HepG2 (cell line): ENCODE results near the gene LANCL3. TPM values are rescaled to one million over a fixed set of nuclear protein-coding genes. Genes with fewer than 3 reads are reported as not detected.

Experiments
- ATAC-seq: fragments of 200-7000 bp; cut with Tn5 transposase; 3 replicates; pipeline ENCODE4 v1.9.1; 2020; ENCODE audit warnings: mild to moderate bottlenecking, moderate library complexity
- BruUV-seq: library from RNA; stranded (reverse); fragments of 400-500 nt; replicated peaks from 2 replicates; lab custom pipeline; 2021; lab: Mats Ljungman, UMichigan
- CTCF ChIA-PET: fragments of 300-600 bp; formaldehyde crosslinking; extraction: SDS; loops from one replicate; lab custom pipeline; 2021; ENCODE audit warnings: low total read pairs, inconsistent platforms, low intra/inter-chr PET ratio; lab: Yijun Ruan, JAX
- POLR2A ChIA-PET: fragments of 350-600 bp; sonication (Branson Sonifier 250); formaldehyde crosslinking; loops from one replicate; lab custom pipeline; 2020; ENCODE audit warnings: antibody characterized with exemption, inconsistent platforms; lab: Yijun Ruan, JAX
- DNase-seq: peaks from one replicate; pipeline ENCODE4 v3.0.0-alpha.2; 2015; ENCODE audit warnings: low spot score
- FAIRE-seq: peaks from 3 replicates; lab custom pipeline; 2011; peaks lifted over from hg19 to GRCh38; lab: Jason Lieb, UNC
- H2AFZ ChIP-seq: one replicate; pipeline ENCODE4 v1.6.1; 2011; ENCODE audit warnings: low read length, inconsistent platforms
- H3K27ac ChIP-seq: fragments of 300-600 bp; 3 replicates; pipeline ENCODE4 v1.8.0; 2011; ENCODE audit warnings: mixed run types, mild to moderate bottlenecking, mixed read lengths, low read length, inconsistent platforms; ENCODE audit not compliant: insufficient read depth; ENCODE audit errors: extremely low read length
- H3K27me3 ChIP-seq, 2 experiments: fragments of 200-600 bp in 1 of 2; 2 replicates in 1 of 2; 3 replicates in 1 of 2; pipeline versions ENCODE4 v1.6.0 to v1.8.0; 2011; ENCODE audit warnings: low read length in 2 of 2, mild to moderate bottlenecking in 2 of 2, moderate library complexity in 2 of 2, inconsistent platforms in 1 of 2; ENCODE audit not compliant: insufficient read depth in 2 of 2, control insufficient read depth in 1 of 2
- H3K36me3 ChIP-seq, 2 experiments: fragments of 200-600 bp in 1 of 2; replicated peaks in 1 of 2; 2 replicates in 1 of 2; 3 replicates in 1 of 2; pipeline versions ENCODE4 v1.5.1 to v1.8.0; 2011; ENCODE audit warnings: low read length in 2 of 2, inconsistent platforms in 1 of 2; ENCODE audit not compliant: insufficient read depth in 2 of 2, control insufficient read depth in 1 of 2
- H3K4me1 ChIP-seq: 2 replicates; pipeline ENCODE4 v1.5.1; 2012; ENCODE audit warnings: low read length, inconsistent platforms; ENCODE audit not compliant: insufficient read depth
- H3K4me2 ChIP-seq: 2 replicates; pipeline ENCODE4 v1.6.0; 2011; ENCODE audit warnings: low read depth, low read length, inconsistent platforms
- H3K4me3 ChIP-seq, 3 experiments: fragments of 200-600 bp in 1 of 3; sonication (generic), shearing (Covaris generic) in 1 of 3; replicated peaks in 1 of 3; 2 replicates each; pipeline ENCODE4 v1.5.1; 2011 to 2016; ENCODE audit warnings: low read length in 3 of 3, inconsistent platforms in 2 of 3, low read depth in 2 of 3, mild to moderate bottlenecking in 2 of 3, control low read depth in 1 of 3, mixed read lengths in 1 of 3; ENCODE audit not compliant: insufficient read depth in 1 of 3
- H3K79me2 ChIP-seq: one replicate; pipeline ENCODE4 v1.6.1; 2011; ENCODE audit warnings: low read length, inconsistent platforms; ENCODE audit not compliant: insufficient read depth
- H3K9ac ChIP-seq: 2 replicates; pipeline ENCODE4 v1.6.0; 2011; ENCODE audit warnings: mild to moderate bottlenecking, low read depth, low read length, inconsistent platforms; ENCODE audit not compliant: insufficient read depth
- H3K9me3 ChIP-seq: 2 replicates; pipeline ENCODE4 v1.5.1; 2012; ENCODE audit warnings: mild to moderate bottlenecking, low read length
- H4K20me1 ChIP-seq: 2 replicates; pipeline ENCODE4 v1.6.0; 2011; ENCODE audit warnings: inconsistent platforms, mild to moderate bottlenecking, low read length, moderate library complexity; ENCODE audit not compliant: insufficient read depth
- CBX2 ChIP-seq, 2 experiments: fragments of 200-600 bp in 1 of 2; sonication (generic); formaldehyde crosslinking in 1 of 2; IDR thresholded peaks; 2 replicates each; pipeline versions ENCODE4 v1.7.0 to v1.8.1; 2018 to 2022; ENCODE audit warnings: low read depth in 2 of 2, low read length in 1 of 2, mild to moderate bottlenecking in 1 of 2, missing genetic modification reagents in 1 of 2
- DPF2 ChIP-seq: sonication (generic); formaldehyde crosslinking; IDR thresholded peaks from 2 replicates; pipeline ENCODE4 v1.4.0; 2020; ENCODE audit warnings: mild to moderate bottlenecking, low read depth, missing genetic modification reagents, borderline replicate concordance
- E2F1 ChIP-seq: sonication (generic); formaldehyde crosslinking; IDR thresholded peaks from 2 replicates; pipeline ENCODE4 v1.5.0; 2020; ENCODE audit warnings: missing genetic modification reagents
- FOXA1 ChIP-seq, 2 experiments: fragments of 450-650 bp in 1 of 2; sonication (generic) in 1 of 2; formaldehyde crosslinking in 1 of 2; IDR thresholded peaks; 2 replicates each; pipeline versions ENCODE4 v1.4.0 to v1.6.1; 2016 to 2020; ENCODE audit warnings: missing genetic modification reagents in 1 of 2
- HOXA3 ChIP-seq: sonication (generic); formaldehyde crosslinking; IDR thresholded peaks from 2 replicates; pipeline ENCODE4 v1.5.0; 2020; ENCODE audit warnings: missing genetic modification reagents
- IKZF5 ChIP-seq: IDR thresholded peaks from 2 replicates; pipeline ENCODE4 v1.6.1; 2018; ENCODE audit warnings: missing genetic modification reagents, mild to moderate bottlenecking, missing compliant biosample characterization
- KLF16 ChIP-seq, 2 experiments: sonication (generic) in 1 of 2; formaldehyde crosslinking in 1 of 2; IDR thresholded peaks; 2 replicates each; pipeline versions ENCODE4 v1.6.1 to v1.8.0; 2016 to 2023; ENCODE audit warnings: missing genetic modification reagents in 2 of 2, missing compliant biosample characterization in 1 of 2
- LCORL ChIP-seq, 2 experiments: fragments of 450-650 bp in 1 of 2; sonication (generic) in 1 of 2; formaldehyde crosslinking in 1 of 2; IDR thresholded peaks; 2 replicates each; pipeline versions ENCODE4 v1.5.0 to v1.6.1; 2017 to 2020; ENCODE audit warnings: antibody characterized with exemption in 1 of 2, missing genetic modification reagents in 1 of 2
- PHF5A ChIP-seq: IDR thresholded peaks from one replicate; pipeline ENCODE4 v1.6.1; 2018; ENCODE audit warnings: low read depth, missing genetic modification reagents; ENCODE audit not compliant: unreplicated experiment
- POLR2AphosphoS2 ChIP-seq: IDR thresholded peaks from 2 replicates; pipeline ENCODE4 v1.6.1; 2011; ENCODE audit warnings: low read depth, low read length, improper control_type of control experiment
- RNF219 ChIP-seq: sonication (generic); formaldehyde crosslinking; IDR thresholded peaks from 2 replicates; pipeline ENCODE4 v1.5.0; 2020; ENCODE audit warnings: mild to moderate bottlenecking, missing genetic modification reagents
- SNAPC2 ChIP-seq: sonication (generic); formaldehyde crosslinking; IDR thresholded peaks from 2 replicates; pipeline ENCODE4 v1.8.1; 2022; ENCODE audit warnings: mild to moderate bottlenecking, missing genetic modification reagents
- TP53 ChIP-seq: sonication (generic); formaldehyde crosslinking; conservative IDR thresholded peaks from 2 replicates; pipeline ENCODE4 v1.4.0; 2020; ENCODE audit warnings: missing genetic modification reagents
- U2AF2 ChIP-seq: fragments of 200-400 bp; formaldehyde crosslinking; IDR thresholded peaks from 2 replicates; pipeline ENCODE4 v1.6.1; 2017; ENCODE audit warnings: low read depth, mild to moderate bottlenecking, low read length
- ZBTB3 ChIP-seq: sonication (generic); formaldehyde crosslinking; IDR thresholded peaks from 2 replicates; pipeline ENCODE4 v1.4.0; 2020; ENCODE audit warnings: low read depth, mild to moderate bottlenecking, moderate library complexity, missing genetic modification reagents, borderline replicate concordance
- ZNF710 ChIP-seq: sonication (generic); formaldehyde crosslinking; IDR thresholded peaks from 2 replicates; pipeline ENCODE4 v1.5.0; 2020; ENCODE audit warnings: mild to moderate bottlenecking, missing genetic modification reagents, borderline replicate concordance
- WGBS: methylation state at CpG from one replicate; pipeline ENCODE4 v1.1.6; 2017; ENCODE audit warnings: low lambda C conversion rate; 5-methylcytosine and 5-hydroxymethylcytosine counted together
- in situ Hi-C: cut with HindIII; loops from 2 replicates; pipeline ENCODE4 v1.10.0; 2017; ENCODE audit warnings: low pct_unique_long_range_greater_than_20kb; ENCODE audit not compliant: extremely low pct_ligation_motif_present
- intact Hi-C: fragments of 100-400 bp; cut with micrococcal nuclease; formaldehyde crosslinking; loops from one replicate; pipeline ENCODE4 v1.10.0; 2022; ENCODE audit not compliant: unreplicated experiment
- polyA plus RNA-seq, 8 experiments: library from polyadenylated mRNA; depleted of rRNA in 3 of 8; stranded (reverse) in 7 of 8; unstranded in 1 of 8; fragments of >200 nt; fragmentation: Illumina TruSeq in 4 of 8; extraction: Trizol in 4 of 8; gene quantifications; 2 replicates each; pipeline versions ENCODE4 v1.2.1 to v1.2.3, GENCODE V29; 2011 to 2016; ENCODE audit warnings: low read depth in 4 of 8, missing spikeins in 1 of 8, mixed read lengths in 1 of 8; ENCODE audit not compliant: insufficient read depth in 1 of 8
- total RNA-seq, 5 experiments: library from RNA; depleted of rRNA; stranded (reverse); fragments of >200 nt; fragmentation: Illumina TruSeq; extraction: Trizol; gene quantifications; 2 replicates each; pipeline ENCODE4 v1.2.3, GENCODE V29; 2016; ENCODE audit warnings: low read depth in 1 of 5

LANCL3 gene
- total and polyA plus RNA-seq, 2 of the 13 experiments (the other 11 are each of a cell fraction or from before 2014, with no cell fraction given) = not detected

GRCh38 chrX:37684426-37684825 is 113.0 kb downstream of the LANCL3 start (continued):
- TF ChIP-seq ZNF710 (CRISPR knock-in tag) = no peak
- no peak for TF ChIP-seq POLR2AphosphoS2
- no peak for TF ChIP-seq RNF219 (CRISPR knock-in tag)
- no peak for TF ChIP-seq E2F1 (CRISPR knock-in tag)

- Histone ChIP-seq H3K4me2 (no peak overlapping the region), H4K20me1 (no peaks in the 10 kb centered on the region), H3K9ac (no peak overlapping the region), H3K9me3 (no peaks in the 10 kb centered on the region), H3K36me3 (no peaks in the 10 kb centered on the region), H2AFZ (no peak overlapping the region), H3K27ac (no peak overlapping the region), H3K4me1 (no peaks in the 10 kb centered on the region), H3K27me3 (no peaks in the 10 kb centered on the region), H3K79me2 (no peaks in the 10 kb centered on the region), H3K4me3 (no peak overlapping the region)
- FAIRE-seq = no peak
- DNase-seq = no peak
- POLR2A ChIA-PET = no interaction called here
- BruUV-seq = no TSS peak
- CTCF ChIA-PET = no interaction called here
- 28% methylated on average over 3 of the region's 3 CpGs for WGBS
- intact Hi-C loops = no loop called here
- in situ Hi-C loops = no loop called here
- no peak for ATAC-seq
- no peak for TF ChIP-seq U2AF2
- no peak for TF ChIP-seq PHF5A (CRISPR knock-in tag)
- no peak for TF ChIP-seq CBX2 (IDR thresholded peaks at IDR 0.05; ENCODE audit: low read depth, low read length)
- TF ChIP-seq CBX2 (CRISPR knock-in tag; IDR thresholded peaks at IDR 0.05; ENCODE audit: low read depth) = no peak
- TF ChIP-seq LCORL (IDR thresholded peaks at IDR 0.05) = no peak
- no peak for TF ChIP-seq LCORL (CRISPR knock-in tag; IDR thresholded peaks at IDR 0.05)
- no peak for TF ChIP-seq ZBTB3 (CRISPR knock-in tag)
- TF ChIP-seq DPF2 = no peak
- no peak for TF ChIP-seq SNAPC2 (CRISPR knock-in tag)
- no peak for TF ChIP-seq HOXA3 (CRISPR knock-in tag)
- no peak for TF ChIP-seq KLF16 (CRISPR knock-in tag; IDR thresholded peaks at IDR 0.05)
- no peak for TF ChIP-seq FOXA1 (IDR thresholded peaks at IDR 0.05)
- TF ChIP-seq FOXA1 (CRISPR knock-in tag; IDR thresholded peaks at IDR 0.05) = no peak
- no peak for TF ChIP-seq IKZF5 (CRISPR knock-in tag)
- no peak for TF ChIP-seq TP53 (CRISPR knock-in tag)
These were observed 113.5 kb downstream of the LANCL3 start for GRCh38 chrX:37684973-37685372.
